Right lobe of liver (tissue), 6 donors: ENCODE measurements around the gene MUSK. TPM values are rescaled to one million over a fixed set of nuclear protein-coding genes. Genes with fewer than 3 reads are reported as not detected.

Source experiments
- ATAC-seq, 4 donors: fragments of 200-7000 bp; cut with Tn5 transposase; one replicate each; pipeline ENCODE4 v1.9.1; 2020; ENCODE audit warnings: mild to moderate bottlenecking in 4 of 4, moderate library complexity in 4 of 4
- DNase-seq, 3 donors: peaks; one replicate each; pipeline ENCODE4 v3.0.0-alpha.2; 2020
- H3K27ac ChIP-seq, 3 donors: fragments of 200-600 bp; one replicate each; pipeline ENCODE4 v1.8.0; 2022
- H3K27me3 ChIP-seq, 2 donors: fragments of 200-600 bp; one replicate each; pipeline ENCODE4 v1.8.0; 2022
- H3K36me3 ChIP-seq, 4 donors: fragments of 200-600 bp; sonication (generic) in 1 of 4; one replicate each; pipeline versions ENCODE4 v1.5.1 to v1.8.0; 2017 to 2022; ENCODE audit warnings: control low read depth in 1 of 4
- H3K4me1 ChIP-seq, 4 donors: fragments of 200-600 bp; sonication (generic) in 1 of 4; one replicate each; pipeline versions ENCODE4 v1.5.1 to v1.8.0; 2017 to 2022; ENCODE audit warnings: control low read depth in 1 of 4
- H3K4me3 ChIP-seq, 3 donors: fragments of 200-600 bp; one replicate each; pipeline ENCODE4 v1.8.0; 2022
- H3K9me3 ChIP-seq, 4 donors: fragments of 200-600 bp; sonication (generic) in 1 of 4; one replicate each; pipeline versions ENCODE4 v1.5.1 to v1.8.0; 2017 to 2022; ENCODE audit warnings: control low read depth in 1 of 4
- CTCF ChIP-seq, 4 donors: fragments of 200-600 bp in 3 of 4; fragments of 450-650 bp in 1 of 4; IDR thresholded peaks; one replicate each; pipeline versions ENCODE4 v1.5.1 to v1.8.0; 2016 to 2022; ENCODE audit warnings: antibody characterized with exemption in 4 of 4, mild to moderate bottlenecking in 2 of 4
- POLR2A ChIP-seq: fragments of 450-650 bp; IDR thresholded peaks from one replicate; pipeline ENCODE4 v1.6.1; 2017; ENCODE audit warnings: antibody characterized with exemption, mild to moderate bottlenecking
- WGBS: methylation state at CpG from one replicate; pipeline ENCODE4 v1.1.6; 2018; ENCODE audit warnings: low coverage, low lambda C conversion rate; ENCODE audit not compliant: insufficient coverage; ENCODE audit errors: missing lambda C conversion rate; 5-methylcytosine and 5-hydroxymethylcytosine counted together
- intact Hi-C, 2 donors: fragments of 100-400 bp; cut with DNase I; formaldehyde crosslinking; loops; one replicate each; pipeline versions ENCODE4 v1.11.2 to v1.14.1; 2022
- total RNA-seq, 6 experiments: library from RNA; depleted of rRNA in 2 of 6; stranded (reverse); fragments of >200 nt in 2 of 6; fragmentation: NEBNext Ultra II Directional in 3 of 6; extraction: Animal tissue kit (Norgen Biotek cat#: 25700) in 3 of 6; gene quantifications; one replicate each; pipeline versions ENCODE4 v1.1.0 to v1.2.4, GENCODE V29; 2016 to 2023
- donor health status: DM: no; HTN: yes; CAD: no.
- donor health status: DM: no; HTN: no; CAD: no.
- donor health status: DM: no; HTN: no; CAD: no.
- donor health status: DM: no; HTN: yes; CAD: no.
- donor health status: DM: no; HTN: yes; CAD: no.

Gene MUSK
- total RNA-seq, 6 experiments from 2014 or later = 0.06 to 0.12 (median 0.12) TPM; not detected in 2

- WGBS = 55% methylated on average over 4 of the region's 4 CpGs
- no peak overlapping the region for H3K4me3 ChIP-seq
- DNase-seq (no peak), ATAC-seq (no peak)
- no peaks in the 10 kb centered on the region for H3K36me3 ChIP-seq
- TF ChIP-seq POLR2A (no peak), CTCF (IDR thresholded peaks at IDR 0.05) (no peak)
- no peak overlapping the region for H3K27ac ChIP-seq
- no peaks in the 10 kb centered on the region for H3K4me1 ChIP-seq
- no peaks in the 10 kb centered on the region for H3K27me3 ChIP-seq
- intact Hi-C loops = no loop called here
- H3K9me3 ChIP-seq = no peaks in the 10 kb centered on the region
Observed at GRCh38 chr9:110808599-110808980, 140.0 kb downstream of the MUSK start.

GRCh38 chr9:110809038-110809595 lies 140.5 kb downstream of the MUSK start:
- intact Hi-C loops = no loop called here
- no peaks in the 10 kb centered on the region for H3K4me1 ChIP-seq
- WGBS = 49% methylated on average over 2 of the region's 3 CpGs
- DNase-seq = no peak
- no peak overlapping the region for H3K27ac ChIP-seq
- no peaks in the 10 kb centered on the region for H3K36me3 ChIP-seq
- no peaks in the 10 kb centered on the region for H3K27me3 ChIP-seq
- ATAC-seq = no peak
- TF ChIP-seq CTCF (IDR thresholded peaks at IDR 0.05) (no peak), POLR2A (no peak)
- no peaks in the 10 kb centered on the region for H3K9me3 ChIP-seq
- no peak overlapping the region for H3K4me3 ChIP-seq

- TF ChIP-seq POLR2A (no peak), CTCF (IDR thresholded peaks at IDR 0.05) (no peak)
- WGBS = 50% methylated on average over 1 of the region's 1 CpG
- DNase-seq = no peak
- Histone ChIP-seq H3K4me1 (no peaks in the 10 kb centered on the region), H3K4me3 (no peak overlapping the region), H3K27ac (no peak overlapping the region), H3K9me3 (no peaks in the 10 kb centered on the region), H3K27me3 (no peaks in the 10 kb centered on the region), H3K36me3 (no peaks in the 10 kb centered on the region)
- intact Hi-C loops = no loop called here
- ATAC-seq = no peak
Observed at GRCh38 chr9:110810262-110810976, 141.8 kb downstream of the MUSK start.

GRCh38 chr9:110812886-110813285 lies 144.3 kb downstream of the MUSK start:
- no peak for ATAC-seq
- H3K36me3 ChIP-seq = no peaks in the 10 kb centered on the region
- intact Hi-C loops = no loop called here

More at GRCh38 chr9:110812886-110813285, 144.3 kb downstream of the MUSK start:
- Histone ChIP-seq H3K9me3 (no peaks in the 10 kb centered on the region), H3K4me1 (no peaks in the 10 kb centered on the region), H3K27ac (no peak overlapping the region), H3K4me3 (no peak overlapping the region), H3K27me3 (no peaks in the 10 kb centered on the region)
- 46% methylated on average over 3 of the region's 3 CpGs for WGBS
- no peak for DNase-seq
- TF ChIP-seq POLR2A = no peak
- no peak for TF ChIP-seq CTCF (IDR thresholded peaks at IDR 0.05)
